Midbrain (tissue), 1 donor: Measurements from ENCODE around the gene MIR17HG.
"Not testable (repeated sequence)": the region's sequence is repeated elsewhere in the genome, so short reads cannot be mapped to it uniquely, and the experiment has no call there.

Source experiments
- DNase-seq: peaks from one replicate; lab custom pipeline; 2025; lab: John Stamatoyannopoulos, UW

The MIR17HG gene

DNA sequence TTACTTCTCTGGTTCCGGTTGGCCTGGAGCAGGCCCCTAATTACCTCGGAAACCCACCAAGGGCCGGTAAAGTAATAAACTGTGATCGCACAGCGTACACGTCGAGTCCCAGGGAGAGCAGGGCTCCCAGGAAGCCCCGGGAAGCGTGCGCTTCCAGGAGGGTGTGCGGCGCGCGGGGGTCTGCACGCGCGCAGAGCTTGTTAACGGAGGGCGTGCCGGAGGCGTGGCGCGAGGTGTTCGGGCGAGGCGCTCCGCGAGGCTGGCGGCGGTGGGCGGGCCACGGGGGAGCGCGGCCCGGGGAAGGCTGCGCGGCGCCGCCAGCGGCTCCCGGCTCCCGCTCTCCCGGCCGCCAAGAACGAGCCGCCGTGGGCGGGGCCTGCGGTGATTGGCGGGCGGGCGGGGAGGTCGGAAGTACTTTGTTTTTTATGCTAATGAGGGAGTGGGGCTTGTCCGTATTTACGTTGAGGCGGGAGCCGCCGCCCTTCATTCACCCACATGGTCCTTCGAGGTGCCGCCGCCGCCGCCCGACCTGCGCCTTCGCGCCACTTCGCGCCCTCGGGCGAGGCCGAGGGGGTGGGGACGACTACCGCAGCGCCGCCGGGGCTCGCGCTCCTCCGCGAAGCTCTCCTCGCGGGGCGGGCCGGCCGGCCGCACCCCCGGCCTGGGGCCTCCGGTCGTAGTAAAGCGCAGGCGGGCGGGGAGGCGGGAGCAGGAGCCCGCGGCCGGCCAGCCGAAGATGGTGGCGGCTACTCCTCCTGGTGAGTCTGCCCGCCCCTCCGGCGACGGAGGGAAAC, at the start of gene MIR17HG:
TSS of gene MIR17HG (plus strand) at position 486 of the 794 bp plus-strand sequence.
- peak; percentile 90 for DNase-seq

DNA sequence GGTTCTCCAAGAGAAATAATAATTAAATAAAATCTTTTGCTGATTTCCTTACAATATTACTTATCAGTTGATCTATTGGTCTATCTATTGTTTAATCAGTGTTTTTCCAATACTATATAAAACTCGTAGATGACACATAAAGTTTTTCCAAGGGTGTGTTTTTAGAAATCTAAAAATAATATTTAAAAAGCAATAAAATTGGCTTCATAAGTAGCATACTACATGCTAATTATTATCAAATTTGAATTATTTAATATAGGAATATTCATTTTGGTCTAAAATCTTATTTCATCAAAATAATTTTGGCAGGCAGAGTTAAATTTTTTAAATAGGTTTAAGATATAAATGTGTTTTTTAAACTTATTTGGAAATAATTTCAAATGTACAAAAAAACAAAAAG, 49.4 kb upstream of the MIR17HG start:
- DNase-seq, result no peak

DNA sequence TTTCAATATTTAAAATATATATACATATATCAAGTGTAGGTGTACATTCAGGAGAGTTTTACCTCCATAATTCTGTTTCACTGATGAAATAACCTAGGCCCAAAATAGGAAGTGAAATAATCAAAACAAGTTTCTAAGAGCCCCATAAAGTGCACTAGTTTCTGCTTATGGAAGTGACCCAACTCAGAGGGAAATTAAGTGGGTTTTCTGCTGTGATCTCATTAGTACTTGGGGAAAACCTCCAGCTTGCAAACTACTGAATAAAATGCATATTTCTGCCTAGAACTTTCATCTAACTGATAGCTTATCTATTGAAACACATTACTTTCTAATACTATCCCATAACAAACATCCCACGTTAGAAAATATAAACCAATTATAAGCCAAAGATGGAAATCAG, 45.4 kb upstream of the MIR17HG start:
- DNase-seq, result no peak

DNA sequence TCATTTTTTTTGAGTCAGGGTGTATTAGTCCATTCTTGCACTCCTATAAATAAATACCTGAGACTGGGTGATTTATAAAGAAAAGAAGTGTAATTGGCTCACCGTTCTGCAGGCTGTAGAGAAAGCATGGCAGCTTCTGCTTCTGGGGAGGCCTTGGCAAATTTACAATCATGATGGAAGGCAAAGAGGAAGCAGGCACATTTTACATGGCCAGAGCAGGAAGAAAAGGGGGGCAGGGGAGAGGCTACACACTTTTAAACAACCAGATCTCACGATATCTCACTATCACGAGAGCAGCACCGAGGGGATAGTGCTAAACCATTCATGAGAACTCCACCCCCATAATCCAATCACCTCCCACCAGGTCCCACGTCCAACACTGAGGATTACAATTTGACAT, 44.5 kb upstream of the MIR17HG start:
- no peak for DNase-seq

DNA sequence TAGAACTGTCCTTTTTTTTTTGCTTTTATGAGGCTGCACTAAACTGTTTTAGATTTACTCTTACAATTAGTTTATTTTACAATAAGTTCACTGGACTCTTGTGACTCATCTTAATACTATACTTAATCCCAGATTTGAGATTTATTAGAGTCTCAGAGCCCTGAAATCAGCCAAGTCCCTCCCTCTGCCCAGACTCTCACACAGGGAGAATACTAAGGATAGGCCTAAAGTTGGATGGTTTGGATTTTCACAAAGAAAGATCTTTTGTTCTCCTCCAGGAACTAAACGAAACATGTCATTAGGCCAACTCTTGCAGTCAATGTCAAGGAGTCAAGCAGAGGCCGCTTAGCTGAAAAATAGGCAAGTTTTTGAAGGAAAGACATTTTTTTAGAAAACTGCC, 42.7 kb upstream of the MIR17HG start:
- no peak for DNase-seq

DNA sequence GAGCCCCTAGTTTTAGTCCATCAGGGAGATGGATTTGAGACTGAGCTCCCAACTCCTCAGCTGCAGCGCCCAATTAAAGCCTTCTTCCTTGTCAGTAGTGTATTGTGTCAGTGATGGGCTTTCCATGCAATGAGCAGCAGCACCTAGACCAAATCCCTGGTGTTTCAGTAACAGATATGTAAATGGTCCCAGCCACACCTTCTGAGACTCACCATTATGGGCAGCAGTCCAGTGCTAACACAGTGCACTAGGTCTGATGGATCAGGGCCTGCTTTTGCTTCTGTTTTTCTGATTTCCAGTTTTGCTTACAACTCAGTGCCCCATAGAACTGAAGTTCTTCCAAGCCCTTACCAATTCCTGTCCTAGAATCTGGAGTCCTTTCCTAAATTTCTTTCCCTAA, 41.8 kb upstream of the MIR17HG start:
- DNase-seq, result no peak

DNA sequence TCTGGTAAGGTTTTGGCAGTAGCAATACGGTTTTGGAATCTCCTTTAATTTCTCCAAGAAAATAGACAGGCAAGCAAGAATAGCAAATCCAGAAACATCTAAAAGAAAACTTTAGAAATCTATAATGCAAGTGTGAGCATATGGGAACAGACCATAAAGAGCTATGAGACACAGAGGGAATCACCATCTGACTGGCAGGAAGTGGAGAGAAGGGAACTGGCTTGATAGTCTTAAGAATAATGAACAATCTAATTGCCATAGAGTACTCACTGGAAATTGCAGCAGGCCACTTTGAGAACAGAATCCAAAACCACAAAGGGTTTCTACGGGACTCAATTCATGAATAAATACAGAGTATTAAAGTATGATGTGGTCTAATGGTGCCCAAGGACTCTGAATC, 39.6 kb upstream of the MIR17HG start:
- DNase-seq, result no peak

DNA sequence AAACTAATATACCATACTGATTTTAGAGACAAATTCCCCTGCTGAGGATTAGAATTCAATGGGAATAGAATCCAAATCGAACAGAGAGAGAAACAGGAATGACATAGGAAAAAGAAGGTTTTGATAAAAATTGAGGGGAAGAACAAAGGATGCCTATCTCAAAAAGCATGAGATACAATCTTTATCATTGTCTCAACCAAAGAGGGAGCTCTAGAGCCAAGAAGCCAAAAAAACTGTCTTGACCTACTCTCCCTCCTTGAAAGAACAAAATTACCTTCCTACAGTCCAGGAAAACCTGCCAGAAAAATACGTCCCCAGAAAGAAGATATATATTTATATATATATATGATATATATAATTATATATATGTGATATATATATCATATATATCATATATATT, 39.2 kb upstream of the MIR17HG start:
- no peak for DNase-seq

DNA sequence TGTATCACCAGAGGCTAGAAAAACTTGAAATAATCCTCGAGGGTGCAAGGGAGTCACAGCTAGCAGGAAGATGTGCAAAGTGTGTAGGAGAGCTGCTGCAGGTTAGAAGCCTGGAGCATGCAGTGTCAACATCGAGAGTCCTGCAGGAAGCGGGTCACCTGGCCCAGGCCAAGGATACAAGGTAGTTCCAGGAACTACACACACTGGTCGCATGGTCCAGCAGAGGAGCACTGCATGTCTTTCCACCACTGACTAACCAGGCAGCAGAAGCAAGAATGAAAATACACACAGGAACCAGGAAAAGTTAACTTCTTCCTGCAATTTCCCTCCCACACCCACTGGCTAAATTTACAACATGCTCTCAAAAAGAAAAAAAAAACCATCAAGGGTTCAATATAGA, 36.0 kb upstream of the MIR17HG start:
- no peak for DNase-seq

DNA sequence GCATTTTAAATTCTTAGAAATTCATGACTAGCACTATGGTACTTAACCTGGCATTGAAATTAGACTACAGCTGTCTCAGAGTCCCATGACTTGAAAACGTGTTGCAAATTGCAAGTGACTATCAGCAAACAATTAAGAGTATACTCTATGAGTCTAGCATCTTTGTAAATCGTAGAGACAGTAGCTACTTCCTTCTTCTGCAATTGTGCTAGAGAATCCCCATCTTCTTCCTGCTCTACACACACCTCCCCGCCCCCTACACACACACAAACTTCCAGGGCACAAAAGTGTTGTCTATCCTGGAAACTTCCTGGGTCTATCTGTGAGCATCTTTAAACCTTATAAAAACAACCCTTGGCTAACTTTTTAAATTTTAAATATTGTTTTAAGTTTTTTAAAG, 35.2 kb upstream of the MIR17HG start:
- DNase-seq, result no peak

DNA sequence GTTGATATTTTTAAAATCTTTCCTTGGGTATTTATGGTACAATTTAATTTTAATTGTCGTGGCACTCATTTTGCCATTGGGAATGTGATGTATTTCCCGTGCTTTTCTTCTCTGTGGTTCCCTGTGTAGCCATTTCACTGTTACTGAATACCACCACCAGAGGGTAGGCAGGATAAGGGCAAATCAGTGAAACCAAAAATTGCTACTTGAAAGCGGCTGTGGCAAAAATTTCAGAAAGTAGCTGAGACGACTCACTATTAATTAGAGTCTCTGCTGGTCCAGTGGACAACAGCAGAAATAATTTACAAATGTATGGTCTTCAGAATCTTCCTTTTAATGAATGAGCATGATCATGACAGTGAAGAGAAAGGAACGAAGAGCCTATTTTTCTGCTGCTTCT, 34.4 kb upstream of the MIR17HG start:
- peak; percentile 50 for DNase-seq

DNA sequence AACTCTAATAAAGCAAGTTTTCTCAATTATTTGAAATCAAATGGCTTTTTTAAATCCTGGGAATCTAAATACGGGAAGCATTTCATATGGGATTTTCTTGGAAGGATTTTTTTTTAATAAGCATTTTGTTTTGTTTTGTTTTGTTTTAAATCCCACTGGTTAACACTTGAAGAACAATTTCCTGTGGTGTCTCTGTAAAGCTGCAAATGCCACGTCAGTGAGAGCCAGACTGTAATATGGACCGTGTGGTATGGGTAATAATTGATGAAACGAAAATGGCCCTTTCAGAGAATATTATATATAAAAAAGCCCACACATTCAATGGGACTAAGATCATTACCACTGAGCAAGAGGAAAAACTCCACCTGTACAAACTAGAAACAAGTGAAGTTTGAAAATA, 33.9 kb upstream of the MIR17HG start:
- no peak for DNase-seq

DNA sequence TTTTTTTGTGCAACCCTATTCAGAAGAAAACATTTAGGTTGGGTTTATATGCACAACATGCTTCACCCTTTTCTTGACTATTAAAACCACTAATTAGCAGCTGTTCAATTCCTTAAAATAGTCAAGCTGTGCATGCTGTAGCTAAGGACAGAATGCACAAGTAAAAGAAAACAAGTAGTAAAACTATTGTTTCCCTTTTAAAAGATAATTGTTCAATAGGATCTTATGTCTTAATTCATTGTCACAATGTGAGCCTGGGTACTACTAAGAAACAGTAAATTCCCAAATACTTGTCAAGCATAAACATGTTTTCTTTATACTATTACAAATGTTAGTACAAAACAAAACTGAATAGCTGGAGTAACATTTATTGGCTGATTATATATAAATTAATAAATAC, 32.6 kb upstream of the MIR17HG start:
- no peak for DNase-seq

DNA sequence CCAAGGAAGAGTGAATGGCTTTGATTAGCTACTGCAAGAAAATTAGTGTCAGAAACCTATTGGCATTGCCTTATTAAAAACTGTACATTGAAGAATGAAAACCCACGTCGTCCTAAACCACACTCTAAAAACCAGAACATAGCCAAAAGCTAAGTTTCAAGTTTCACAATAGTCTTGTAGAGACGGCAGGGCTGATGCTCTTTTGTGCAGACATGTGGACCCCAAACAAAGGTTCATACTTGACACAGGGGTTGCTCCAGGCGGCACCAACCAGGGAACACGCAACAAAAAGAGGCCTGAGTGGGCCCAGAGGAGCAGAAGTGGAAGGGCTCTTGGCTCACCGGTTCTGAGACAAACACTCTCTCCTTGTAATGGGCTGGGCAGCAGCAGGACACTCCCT, 28.6 kb upstream of the MIR17HG start:
- DNase-seq, result no peak

DNA sequence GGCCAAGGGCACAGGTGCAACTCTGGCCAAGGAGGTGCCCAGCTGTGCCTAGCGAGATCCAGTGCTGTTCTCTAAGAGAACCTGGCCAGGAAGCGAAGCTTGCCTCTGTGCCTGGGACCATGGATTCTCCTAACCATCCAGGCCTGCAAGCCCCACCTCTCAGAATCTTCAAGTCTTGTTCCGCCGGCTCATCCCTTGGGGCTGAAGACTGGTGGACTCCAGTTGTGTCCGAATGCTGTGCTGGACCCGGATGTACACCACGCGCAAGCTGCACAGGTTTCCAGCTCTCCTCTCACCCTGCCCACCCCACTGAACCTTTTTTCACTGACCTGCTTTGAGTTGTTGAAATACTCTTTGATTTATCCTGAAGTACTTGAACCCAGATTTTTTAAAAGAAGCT, 27.5 kb upstream of the MIR17HG start:
- no peak for DNase-seq

DNA sequence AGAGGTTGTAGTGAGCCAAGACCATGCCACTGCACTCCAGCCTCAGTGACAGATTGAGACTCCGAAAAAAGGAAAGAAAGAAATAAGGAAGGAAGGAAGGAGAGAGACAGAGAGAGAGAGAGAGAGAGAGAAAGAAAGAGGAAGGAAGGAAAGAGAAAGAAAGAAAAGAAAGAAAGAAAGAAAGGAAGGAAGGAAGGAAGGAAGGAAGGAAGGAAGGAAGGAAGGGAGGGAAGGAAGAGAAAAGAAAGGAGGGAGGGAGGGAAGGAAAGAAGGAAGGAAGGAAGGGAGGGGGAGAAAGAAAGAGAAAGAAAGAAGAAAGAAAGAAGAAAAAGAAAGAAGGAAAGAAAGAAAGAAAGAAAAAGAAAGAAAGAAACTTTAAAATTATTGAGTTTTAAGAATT, 26.5 kb upstream of the MIR17HG start:
- not testable (repeated sequence) for DNase-seq

DNA sequence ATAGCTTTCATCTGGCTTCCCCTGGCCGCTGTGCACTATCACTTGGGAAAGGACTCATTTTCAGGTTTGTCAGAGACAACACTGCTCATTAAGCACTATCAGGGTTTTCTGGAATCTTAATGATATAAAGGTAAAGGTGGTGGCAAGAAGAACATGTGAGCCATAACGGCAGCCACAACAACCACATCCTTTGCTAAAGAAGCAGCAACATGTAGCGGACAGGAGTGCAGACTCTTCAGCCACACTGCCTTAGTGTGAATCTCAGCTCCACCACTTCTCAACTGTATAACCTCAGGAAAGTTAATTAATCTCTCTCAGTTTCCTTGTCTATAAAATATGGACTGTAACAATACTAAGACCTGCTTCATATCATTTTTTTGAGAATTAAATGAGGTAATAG, 24.1 kb upstream of the MIR17HG start:
- no peak for DNase-seq

DNA sequence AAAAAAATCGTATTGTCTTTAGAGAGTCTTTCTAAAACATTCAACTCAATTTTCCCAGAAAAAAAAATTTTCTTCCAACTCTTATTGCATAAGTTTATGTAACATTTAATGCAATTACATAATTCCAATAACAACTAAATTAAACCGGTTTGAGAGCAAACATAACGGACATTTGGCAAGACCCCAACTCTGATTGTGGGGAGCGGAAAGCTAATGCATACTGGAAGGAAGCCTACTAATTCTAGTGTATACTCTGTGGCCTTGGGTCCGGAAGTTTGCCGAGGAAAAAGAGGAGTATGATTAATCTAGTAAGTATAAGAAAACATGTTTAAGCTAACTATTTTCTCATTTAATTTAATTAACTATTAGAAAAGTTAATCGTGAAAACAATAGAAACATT, 21.3 kb upstream of the MIR17HG start:
- DNase-seq, result no peak

DNA sequence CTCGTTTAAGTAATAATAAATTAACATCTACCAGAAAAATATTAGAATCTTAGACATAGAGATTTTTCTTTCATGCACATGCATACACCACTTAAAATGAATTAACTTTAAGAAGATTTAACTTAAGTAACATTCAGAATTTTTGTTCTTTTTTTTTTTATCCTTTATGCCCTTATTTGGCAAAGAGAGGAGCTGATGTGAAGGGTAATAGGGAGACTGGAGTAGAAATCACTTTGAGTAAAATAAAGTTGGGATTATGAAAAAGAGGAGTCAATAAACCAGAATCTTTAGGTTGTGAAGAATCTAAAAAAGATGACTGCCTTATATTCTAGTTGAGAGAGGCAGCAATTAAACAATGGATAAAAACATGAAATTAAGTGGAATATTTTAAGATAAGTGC, 18.8 kb upstream of the MIR17HG start:
- no peak for DNase-seq

DNA sequence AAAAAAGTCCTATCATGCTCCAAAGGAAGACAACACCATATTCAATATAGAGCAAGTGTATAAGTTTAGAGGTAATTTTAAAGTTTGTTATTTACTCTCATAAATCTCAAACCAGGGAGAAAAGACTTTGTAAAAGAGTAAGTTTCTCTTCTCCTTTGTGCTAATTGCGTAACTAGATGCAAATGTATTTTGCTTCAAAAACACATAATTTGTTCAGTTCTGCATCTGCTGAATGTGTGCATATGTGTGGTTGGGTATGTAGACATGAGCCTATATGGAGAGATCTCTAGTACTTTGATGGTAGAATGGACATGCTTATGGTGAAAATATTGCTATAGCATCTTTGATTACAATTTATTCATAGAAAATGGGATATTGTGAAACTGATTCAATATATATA, 17.8 kb upstream of the MIR17HG start:
- DNase-seq, result no peak

DNA sequence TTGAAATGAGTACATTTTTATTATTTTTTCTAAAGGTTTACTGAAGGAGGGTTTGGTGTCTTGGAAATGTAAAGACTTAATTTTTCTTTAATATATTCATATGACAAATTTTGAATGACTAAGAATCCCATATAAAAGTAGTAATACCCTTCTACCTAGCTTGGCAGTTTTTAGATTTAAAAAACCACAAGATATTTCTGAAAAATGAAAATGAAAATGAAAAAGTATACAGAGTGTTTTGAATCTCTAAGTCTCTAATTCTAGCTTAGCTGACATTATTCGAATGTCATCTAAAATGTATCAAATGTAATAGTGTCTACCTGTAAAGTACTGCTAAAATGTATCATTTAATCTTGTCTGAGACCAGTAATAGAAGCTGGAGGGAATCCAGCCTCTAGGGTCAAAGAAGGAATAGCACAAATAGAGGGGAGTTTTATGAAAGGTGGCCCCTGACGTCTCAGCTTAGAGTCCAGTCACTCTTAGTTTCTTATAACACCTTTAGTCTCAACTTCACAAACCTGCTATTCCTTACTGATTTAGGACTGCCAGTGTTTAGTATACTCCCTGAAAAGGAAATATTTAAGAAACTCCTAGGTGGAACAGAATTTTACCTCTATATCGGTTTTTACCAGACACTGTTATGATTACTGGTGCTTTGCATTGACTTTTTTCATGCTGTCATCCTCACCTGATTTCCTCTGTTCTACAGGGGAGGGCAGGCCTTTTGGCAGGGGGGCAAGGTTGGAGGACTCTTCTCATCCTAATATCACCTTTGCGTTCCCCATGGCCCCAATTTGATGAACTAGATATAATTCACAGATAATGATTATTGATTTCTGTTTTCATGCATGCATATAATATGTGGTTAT, 16.2 kb upstream of the MIR17HG start:
- no peak for DNase-seq

DNA sequence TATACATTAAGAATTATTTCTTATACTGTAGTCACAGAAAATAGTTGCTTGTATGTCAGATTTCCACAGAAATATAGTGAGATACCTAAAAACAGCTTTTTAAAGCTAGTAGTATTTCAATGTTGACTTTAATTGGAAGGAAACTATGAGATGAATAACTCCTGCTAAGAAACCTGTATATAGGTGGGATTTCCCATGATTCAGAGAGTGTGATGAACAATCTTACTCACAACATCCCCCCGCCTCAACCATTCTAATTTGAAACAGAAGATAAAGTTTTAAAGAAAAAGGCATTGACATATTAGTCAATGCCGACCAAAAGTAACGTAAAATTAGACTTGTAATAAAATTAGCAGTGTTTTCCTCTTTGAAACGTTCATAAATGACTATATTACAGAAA, 1.4 kb upstream of the MIR17HG start:
- no peak for DNase-seq

DNA sequence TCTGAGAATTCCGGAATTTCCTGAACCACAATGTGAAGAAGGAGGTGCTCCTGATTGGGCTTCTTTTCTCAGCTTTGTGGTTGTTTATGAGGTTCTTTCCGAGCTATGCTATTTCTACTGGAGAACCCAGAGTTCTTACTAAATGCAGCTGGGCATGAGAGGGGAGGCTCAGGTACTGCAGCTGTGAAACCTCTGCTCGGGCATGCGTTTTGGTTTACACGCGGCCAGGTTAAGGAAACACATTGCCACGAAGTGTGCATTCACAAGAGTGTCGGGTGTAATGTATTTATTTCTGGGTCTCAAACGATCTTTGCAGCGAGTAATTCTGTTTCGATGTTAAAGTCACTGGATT, 661 bp upstream of the MIR17HG start:
- peak; percentile 31 for DNase-seq
